Measurements from ENCODE around the gene ZNF711.
"Not testable (repeated sequence)": the region's sequence is repeated elsewhere in the genome, so short reads cannot be mapped to it uniquely, and the experiment has no call there.

The ZNF711 gene

GRCh38 chrX:85243761-85244449 lies at the start of gene ZNF711, which contains the start of gene SATL1:
Gene ZNF711 (plus strand): TSS chrX:85243991. CDS start chrX:85247573, 3,582 bp downstream.
Gene SATL1 (minus strand): TSS chrX:85243779. CDS start chrX:85108968, 134,811 bp downstream.
- in situ Hi-C loops (cut with MboI; ENCODE audit: low sequenced_read_pairs) = no loop called here

GRCh38 chrX:85196319-85196718 lies 47.5 kb upstream of the ZNF711 start:
- in situ Hi-C loops (cut with MboI; ENCODE audit: low sequenced_read_pairs) = no loop called here

GRCh38 chrX:85203461-85203970 lies 40.3 kb upstream of the ZNF711 start:
- in situ Hi-C loops (cut with MboI; ENCODE audit: low sequenced_read_pairs) = no loop called here

- in situ Hi-C loops (cut with MboI; ENCODE audit: low sequenced_read_pairs) = no loop called here
Observed at GRCh38 chrX:85213792-85214530, 29.8 kb upstream of the ZNF711 start.

GRCh38 chrX:85215946-85216345 lies 27.8 kb upstream of the ZNF711 start:
- in situ Hi-C loops (cut with MboI; ENCODE audit: low sequenced_read_pairs) = no loop called here

- in situ Hi-C loops (cut with MboI; ENCODE audit: low sequenced_read_pairs) = no loop called here
Observed at GRCh38 chrX:85221361-85221760, 22.4 kb upstream of the ZNF711 start.

GRCh38 chrX:85223359-85223758 lies 20.4 kb upstream of the ZNF711 start:
- in situ Hi-C loops (cut with MboI; ENCODE audit: low sequenced_read_pairs) = no loop called here

GRCh38 chrX:85243155-85243554 lies 636 bp upstream of the ZNF711 start:
- in situ Hi-C loops (cut with MboI; ENCODE audit: low sequenced_read_pairs) = no loop called here

GRCh38 chrX:85244450-85245211 lies 840 bp downstream of the ZNF711 start:
- in situ Hi-C loops (cut with MboI; ENCODE audit: low sequenced_read_pairs) = no loop called here

GRCh38 chrX:85285286-85285685 lies 41.5 kb downstream of the ZNF711 start:
- in situ Hi-C loops (cut with MboI; ENCODE audit: low sequenced_read_pairs) = not testable (repeated sequence)

- in situ Hi-C loops (cut with MboI; ENCODE audit: low sequenced_read_pairs) = no loop called here
Observed at GRCh38 chrX:85288992-85289723, 45.4 kb downstream of the ZNF711 start.

- in situ Hi-C loops (cut with MboI; ENCODE audit: low sequenced_read_pairs) = no loop called here
Observed at GRCh38 chrX:85303544-85303943, 59.8 kb downstream of the ZNF711 start.

- in situ Hi-C loops (cut with MboI; ENCODE audit: low sequenced_read_pairs) = no loop called here
Observed at GRCh38 chrX:85309717-85310116, 65.9 kb downstream of the ZNF711 start.

- in situ Hi-C loops (cut with MboI; ENCODE audit: low sequenced_read_pairs) = not testable (repeated sequence)
Observed at GRCh38 chrX:85311348-85311747, 67.6 kb downstream of the ZNF711 start.
